Loucy (cell line): ENCODE data around the gene DPH6.
"Not testable (repeated sequence)": the region's sequence is repeated elsewhere in the genome, so short reads cannot be mapped to it uniquely, and the experiment has no call there.

ENCODE experiments used
- H2AFZ ChIP-seq: fragments of 200-600 bp; sonication (generic); 2 replicates; pipeline ENCODE4 v1.6.0; 2016; ENCODE audit warnings: antibody characterized with exemption, mild to moderate bottlenecking, low read length, moderate library complexity
- H3F3A ChIP-seq: fragments of 200-600 bp; 2 replicates; pipeline ENCODE4 v1.6.0; 2016; ENCODE audit warnings: antibody characterized with exemption, low read depth, mild to moderate bottlenecking
- H3K27me3 ChIP-seq: fragments of 200-600 bp; sonication (generic); 2 replicates; pipeline ENCODE4 v1.6.1; 2014; ENCODE audit warnings: low read length, mild to moderate bottlenecking; ENCODE audit not compliant: insufficient read depth, poor library complexity, severe bottlenecking
- H3K36me3 ChIP-seq: fragments of 200-600 bp; sonication (generic); 2 replicates; pipeline ENCODE4 v1.6.1; 2016; ENCODE audit warnings: low read length; ENCODE audit not compliant: insufficient read depth
- H3K4me1 ChIP-seq: fragments of 200-600 bp; sonication (generic); 2 replicates; pipeline ENCODE4 v1.5.1; 2014; ENCODE audit warnings: low read length, mild to moderate bottlenecking; ENCODE audit not compliant: insufficient read depth, poor library complexity, severe bottlenecking
- H3K4me2 ChIP-seq: fragments of 200-600 bp; sonication (generic); 2 replicates; pipeline ENCODE4 v1.6.0; 2014; ENCODE audit warnings: antibody characterized with exemption, low read length, low read depth, mild to moderate bottlenecking; ENCODE audit not compliant: poor library complexity, severe bottlenecking
- H3K4me3 ChIP-seq: fragments of 200-600 bp; sonication (generic); 2 replicates; pipeline ENCODE4 v1.5.1; 2014; ENCODE audit warnings: low read length, mild to moderate bottlenecking, mixed read lengths; ENCODE audit not compliant: poor library complexity, severe bottlenecking
- H3K79me2 ChIP-seq: fragments of 200-600 bp; sonication (generic); 2 replicates; pipeline ENCODE4 v1.6.1; 2014; ENCODE audit warnings: low read length; ENCODE audit not compliant: insufficient read depth
- H3K9ac ChIP-seq: fragments of 200-600 bp; sonication (generic); 2 replicates; pipeline ENCODE4 v1.6.0; 2014; ENCODE audit warnings: mild to moderate bottlenecking, low read depth, low read length, moderate library complexity; ENCODE audit not compliant: poor library complexity, severe bottlenecking
- H3K9me2 ChIP-seq: fragments of 200-600 bp; sonication (generic); replicated peaks from 2 replicates; pipeline ENCODE4 v1.6.1; 2016; ENCODE audit warnings: low read depth, low read length, mixed read lengths
- H3K9me3 ChIP-seq: fragments of 200-600 bp; sonication (generic); 2 replicates; pipeline ENCODE4 v1.6.1; 2014; ENCODE audit warnings: mild to moderate bottlenecking, antibody characterized with exemption, low read length, low read depth; ENCODE audit not compliant: insufficient read depth
- H4K20me1 ChIP-seq: fragments of 200-600 bp; sonication (generic); 2 replicates; pipeline ENCODE4 v1.6.0; 2014; ENCODE audit warnings: antibody characterized with exemption, low read length, mild to moderate bottlenecking; ENCODE audit not compliant: insufficient read depth, poor library complexity, severe bottlenecking
- EZH2phosphoT487 ChIP-seq: fragments of 200-600 bp; IDR thresholded peaks from 2 replicates; pipeline ENCODE4 v1.6.1; 2018; ENCODE audit warnings: antibody characterized with exemption, mild to moderate bottlenecking, moderate library complexity, borderline replicate concordance
- TF ChIP-seq, protein P1 (sequence below): fragments of 200-600 bp; sonication (generic); conservative IDR thresholded peaks from 2 replicates; pipeline ENCODE4 v1.5.1; 2014; ENCODE audit warnings: mild to moderate bottlenecking, antibody characterized with exemption, low read length

DPH6 gene

DNA sequence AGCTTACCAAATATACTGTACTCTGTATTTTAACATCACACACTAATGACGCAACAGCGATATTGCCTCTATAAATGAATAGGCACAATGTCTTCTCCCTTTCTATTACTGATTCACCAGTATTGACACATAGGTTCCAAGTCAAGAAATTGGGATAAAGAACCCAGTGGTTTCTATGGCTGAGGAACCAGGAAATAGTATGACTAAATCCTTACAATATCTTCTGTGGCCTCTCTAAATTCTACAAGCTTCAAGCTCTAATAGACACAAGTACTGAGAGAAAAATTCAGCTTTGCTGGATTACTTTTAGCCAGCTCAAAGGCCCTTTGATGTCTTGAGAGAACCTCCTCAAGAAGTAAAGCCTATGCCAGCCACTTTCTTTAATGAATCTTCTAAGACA is 162.5 kb downstream of the DPH6 start:
- H3K9me2 ChIP-seq: no peaks in the 10 kb centered on the region
- H3K9me3 ChIP-seq: no peaks in the 10 kb centered on the region
- H3K4me3 ChIP-seq: no peak overlapping the region
- no peak overlapping the region for H3K4me2 ChIP-seq
- no peaks in the 10 kb centered on the region for H4K20me1 ChIP-seq
- no peak overlapping the region for H3K9ac ChIP-seq
- TF ChIP-seq, protein P1, sequence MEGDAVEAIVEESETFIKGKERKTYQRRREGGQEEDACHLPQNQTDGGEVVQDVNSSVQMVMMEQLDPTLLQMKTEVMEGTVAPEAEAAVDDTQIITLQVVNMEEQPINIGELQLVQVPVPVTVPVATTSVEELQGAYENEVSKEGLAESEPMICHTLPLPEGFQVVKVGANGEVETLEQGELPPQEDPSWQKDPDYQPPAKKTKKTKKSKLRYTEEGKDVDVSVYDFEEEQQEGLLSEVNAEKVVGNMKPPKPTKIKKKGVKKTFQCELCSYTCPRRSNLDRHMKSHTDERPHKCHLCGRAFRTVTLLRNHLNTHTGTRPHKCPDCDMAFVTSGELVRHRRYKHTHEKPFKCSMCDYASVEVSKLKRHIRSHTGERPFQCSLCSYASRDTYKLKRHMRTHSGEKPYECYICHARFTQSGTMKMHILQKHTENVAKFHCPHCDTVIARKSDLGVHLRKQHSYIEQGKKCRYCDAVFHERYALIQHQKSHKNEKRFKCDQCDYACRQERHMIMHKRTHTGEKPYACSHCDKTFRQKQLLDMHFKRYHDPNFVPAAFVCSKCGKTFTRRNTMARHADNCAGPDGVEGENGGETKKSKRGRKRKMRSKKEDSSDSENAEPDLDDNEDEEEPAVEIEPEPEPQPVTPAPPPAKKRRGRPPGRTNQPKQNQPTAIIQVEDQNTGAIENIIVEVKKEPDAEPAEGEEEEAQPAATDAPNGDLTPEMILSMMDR: no peak
- TF ChIP-seq EZH2phosphoT487: no peak
- no peak overlapping the region for H2AFZ ChIP-seq
- H3F3A ChIP-seq: no peaks in the 10 kb centered on the region
- H3K36me3 ChIP-seq: no peaks in the 10 kb centered on the region
- H3K4me1 ChIP-seq: no peaks in the 10 kb centered on the region
- H3K79me2 ChIP-seq: no peaks in the 10 kb centered on the region
- no peaks in the 10 kb centered on the region for H3K27me3 ChIP-seq

DNA sequence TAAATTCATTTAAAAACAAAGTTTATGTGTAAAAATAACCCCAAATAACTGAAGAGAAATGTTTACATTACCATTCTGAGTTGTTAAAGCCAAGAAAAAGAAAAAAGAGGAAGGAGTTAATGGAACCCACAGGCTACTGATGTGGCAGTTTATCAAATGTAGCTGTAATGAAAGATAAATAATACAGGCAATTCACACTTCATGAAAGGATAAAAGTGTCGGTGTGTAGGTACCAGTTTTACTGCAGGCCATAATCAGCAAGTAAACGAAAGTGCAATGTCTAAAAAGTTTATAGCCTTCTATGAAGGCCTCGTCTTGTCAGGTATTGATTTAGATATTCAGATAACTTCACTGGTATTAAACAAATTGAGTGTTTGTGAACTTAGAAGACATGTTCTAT is 164.6 kb downstream of the DPH6 start:
- Histone ChIP-seq H3K4me3 (no peak overlapping the region), H2AFZ (no peak overlapping the region)

DNA sequence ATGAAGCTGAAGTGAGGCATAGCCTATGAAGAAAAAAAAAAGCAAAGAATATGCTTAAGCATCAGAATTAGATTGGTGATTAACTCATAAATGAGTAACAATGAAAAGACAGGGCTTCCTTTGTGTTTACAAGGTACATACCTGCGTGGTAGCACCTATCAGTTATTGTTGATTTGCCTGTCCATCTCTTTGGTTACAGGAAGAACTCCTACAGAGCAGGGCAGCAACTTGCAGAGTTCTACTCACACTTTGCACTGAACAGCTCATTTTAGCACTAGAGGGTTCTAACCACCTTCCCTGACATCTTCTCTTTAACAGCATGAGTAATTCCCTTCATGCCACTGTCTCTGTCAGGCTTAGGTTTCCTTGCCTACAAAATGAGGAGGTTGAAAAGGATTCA is 166.0 kb downstream of the DPH6 start:
- Histone ChIP-seq H3K4me1 (no peaks in the 10 kb centered on the region), H2AFZ (no peak overlapping the region), H3K4me2 (no peak overlapping the region), H3K9me3 (no peaks in the 10 kb centered on the region), H3K9me2 (no peaks in the 10 kb centered on the region), H3K4me3 (no peak overlapping the region), H3K36me3 (no peaks in the 10 kb centered on the region), H3F3A (no peaks in the 10 kb centered on the region), H3K79me2 (no peaks in the 10 kb centered on the region), H4K20me1 (no peaks in the 10 kb centered on the region), H3K27me3 (no peaks in the 10 kb centered on the region), H3K9ac (no peak overlapping the region)
- TF ChIP-seq, protein P1: no peak
- TF ChIP-seq EZH2phosphoT487: no peak

More for the DNA sequence above, 164.6 kb downstream of the DPH6 start:
- Histone ChIP-seq H3K9me2 (no peaks in the 10 kb centered on the region), H3K9ac (no peak overlapping the region), H3F3A (no peaks in the 10 kb centered on the region), H3K27me3 (no peaks in the 10 kb centered on the region), H3K9me3 (no peaks in the 10 kb centered on the region), H3K36me3 (no peaks in the 10 kb centered on the region), H3K4me1 (no peaks in the 10 kb centered on the region), H3K79me2 (no peaks in the 10 kb centered on the region), H3K4me2 (no peak overlapping the region), H4K20me1 (no peaks in the 10 kb centered on the region)
- no peak for TF ChIP-seq EZH2phosphoT487
- TF ChIP-seq, protein P1: no peak

DNA sequence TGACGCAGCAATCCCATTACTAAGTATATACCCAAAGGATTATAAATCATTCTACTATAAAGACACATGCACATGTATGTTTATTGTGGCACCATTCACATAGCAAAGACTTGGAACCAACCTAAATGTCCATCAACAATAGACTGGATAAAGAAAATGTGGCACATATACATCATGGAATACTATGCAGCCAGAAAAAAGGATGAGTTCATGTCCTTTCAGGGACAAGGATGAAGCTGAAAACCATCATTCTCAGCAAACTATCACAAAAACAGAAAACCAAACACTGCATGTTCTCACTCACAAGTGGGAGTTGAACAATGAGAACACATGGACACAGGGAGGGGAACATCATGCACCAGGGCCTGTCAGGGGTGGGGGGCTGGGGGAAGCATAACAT is 167.5 kb downstream of the DPH6 start:
- not testable (repeated sequence) for H3K9me3 ChIP-seq, H3K4me3 ChIP-seq, H2AFZ ChIP-seq, H3K9ac ChIP-seq, H3K4me1 ChIP-seq, H3K79me2 ChIP-seq, H3K36me3 ChIP-seq, H3K4me2 ChIP-seq, H3K9me2 ChIP-seq, H4K20me1 ChIP-seq, H3K27me3 ChIP-seq, H3F3A ChIP-seq
